Keratinocyte (primary cell): ENCODE results near the gene PSMB1. TPM values are rescaled to one million over a fixed set of nuclear protein-coding genes. Genes with fewer than 3 reads are reported as not detected.

ENCODE experiments used
- DNase-seq: peaks from one replicate; pipeline ENCODE4 v3.0.0-alpha.2; 2011; ENCODE audit warnings: low read depth, missing footprints, low spot score
- FAIRE-seq: peaks from 2 replicates; lab custom pipeline; 2011; peaks lifted over from hg19 to GRCh38; lab: Jason Lieb, UNC
- H2AFZ ChIP-seq: 2 replicates; pipeline ENCODE4 v1.6.0; 2012; ENCODE audit warnings: low read length, control low read depth, inconsistent platforms; ENCODE audit not compliant: control insufficient read depth
- H3K27ac ChIP-seq: 2 replicates; pipeline ENCODE4 v1.5.1; 2011; ENCODE audit warnings: low read length; ENCODE audit not compliant: control insufficient read depth, insufficient read depth
- H3K27me3 ChIP-seq: 3 replicates; pipeline ENCODE4 v1.6.0; 2011; ENCODE audit warnings: low read length; ENCODE audit not compliant: control insufficient read depth, insufficient read depth; ENCODE audit errors: extremely low read depth
- H3K36me3 ChIP-seq, 2 experiments: 2 replicates in 1 of 2; 3 replicates in 1 of 2; pipeline ENCODE4 v1.5.1; 2011; ENCODE audit warnings: low read length in 2 of 2, mild to moderate bottlenecking in 1 of 2; ENCODE audit not compliant: control insufficient read depth in 2 of 2, insufficient read depth in 2 of 2; ENCODE audit errors: extremely low read depth in 1 of 2
- H3K4me1 ChIP-seq: 3 replicates; pipeline ENCODE4 v1.5.1; 2011; ENCODE audit warnings: low read length; ENCODE audit not compliant: control insufficient read depth, insufficient read depth; ENCODE audit errors: extremely low read depth
- H3K4me2 ChIP-seq: 3 replicates; pipeline ENCODE4 v1.6.0; 2011; ENCODE audit warnings: low read depth, low read length; ENCODE audit not compliant: control insufficient read depth, insufficient read depth; ENCODE audit errors: extremely low read depth
- H3K4me3 ChIP-seq, 3 experiments: fragments of 200-600 bp in 1 of 3; sonication (generic) in 1 of 3; 2 replicates in 2 of 3; 3 replicates in 1 of 3; pipeline ENCODE4 v1.5.1; 2011 to 2016; ENCODE audit warnings: low read length in 3 of 3, mild to moderate bottlenecking in 3 of 3, control low read depth in 2 of 3, inconsistent platforms in 1 of 3, low read depth in 1 of 3, mixed read lengths in 1 of 3, mixed run types in 1 of 3, moderate library complexity in 1 of 3; ENCODE audit not compliant: control insufficient read depth in 2 of 3, insufficient read depth in 2 of 3; ENCODE audit errors: extremely low read depth in 1 of 3
- H3K79me2 ChIP-seq: 2 replicates; pipeline ENCODE4 v1.6.0; 2012; ENCODE audit warnings: low read length; ENCODE audit not compliant: control insufficient read depth, insufficient read depth
- H3K9ac ChIP-seq: 3 replicates; pipeline ENCODE4 v1.6.0; 2011; ENCODE audit warnings: low read length; ENCODE audit not compliant: control insufficient read depth, insufficient read depth; ENCODE audit errors: extremely low read depth
- H3K9me1 ChIP-seq: 3 replicates; pipeline ENCODE4 v1.6.0; 2011; ENCODE audit warnings: low read length; ENCODE audit not compliant: control insufficient read depth, insufficient read depth; ENCODE audit errors: extremely low read depth
- H3K9me3 ChIP-seq: 2 replicates; pipeline ENCODE4 v1.5.1; 2012; ENCODE audit warnings: low read depth, low read length; ENCODE audit not compliant: control insufficient read depth
- H4K20me1 ChIP-seq: 3 replicates; pipeline ENCODE4 v1.6.0; 2011; ENCODE audit warnings: low read length; ENCODE audit not compliant: control insufficient read depth, insufficient read depth; ENCODE audit errors: extremely low read depth
- EZH2 ChIP-seq: IDR thresholded peaks from one replicate; pipeline ENCODE4 v1.6.1; 2012; ENCODE audit warnings: inconsistent platforms, mild to moderate bottlenecking, low read length, moderate library complexity
- dilution Hi-C: fragments of 300-500 bp; cut with MboI; formaldehyde crosslinking; loops from one replicate; pipeline ENCODE4 v1.7.0; 2020; ENCODE audit warnings: low sequenced_read_pairs; ENCODE audit not compliant: extremely low pct_ligation_motif_present
- polyA plus RNA-seq, 5 experiments: library from polyadenylated mRNA; depleted of rRNA in 3 of 5; stranded (reverse) in 3 of 5; stranded (forward) in 1 of 5; unstranded in 1 of 5; fragments of >200 nt; gene quantifications; 1 replicate in 1 of 5; 2 replicates in 3 of 5; 3 replicates in 1 of 5; pipeline versions ENCODE4 v1.2.1 to v1.2.3, GENCODE V29; 2011 to 2012; ENCODE audit warnings: missing spikeins in 2 of 5, low read depth in 1 of 5, low replicate concordance in 1 of 5
- TF ChIP-seq, protein P1 (sequence below), 3 experiments: IDR thresholded peaks in 1 of 3; conservative IDR thresholded peaks in 1 of 3; optimal IDR thresholded peaks in 1 of 3; 2 replicates in 2 of 3; 3 replicates in 1 of 3; pipeline versions ENCODE3 to v1.5.1; 2011; ENCODE audit warnings: low read length in 3 of 3, mild to moderate bottlenecking in 3 of 3, moderate library complexity in 2 of 3, control low read depth in 1 of 3, inconsistent platforms in 1 of 3; ENCODE audit not compliant: insufficient read depth in 2 of 3; ENCODE audit errors: extremely low read depth in 1 of 3

The PSMB1 gene
- polyA plus RNA-seq, 1 donor (not counting 4 experiments of a cell fraction or from before 2014, with no cell fraction given): 430 TPM

DNA sequence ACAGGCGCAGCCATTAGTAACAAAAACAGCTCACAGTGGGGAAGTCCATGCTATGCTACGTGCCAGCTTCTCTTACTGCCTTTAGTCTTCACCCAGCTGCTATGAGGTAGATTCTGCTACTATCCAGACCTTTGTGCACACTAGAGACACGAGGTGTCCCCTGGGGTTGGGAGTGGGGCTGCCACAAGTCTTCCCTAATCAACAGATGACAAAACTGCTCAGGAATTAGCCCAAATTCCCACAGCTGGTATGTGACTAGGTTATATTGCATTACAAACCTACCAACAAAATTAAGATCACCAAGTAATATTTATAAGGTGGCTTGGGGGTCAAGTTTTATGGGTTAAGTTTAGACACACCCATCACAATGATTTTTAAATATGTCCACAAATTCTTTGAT, 63.3 kb downstream of the PSMB1 start:
- Histone ChIP-seq H3K4me3 (no peak overlapping the region), H3K27ac (no peak overlapping the region), H2AFZ (no peak overlapping the region), H3K4me2 (no peak overlapping the region), H3K9me3 (no peaks in the 10 kb centered on the region), H3K4me1 (no peaks in the 10 kb centered on the region), H3K9ac (no peak overlapping the region), H4K20me1 (no peaks in the 10 kb centered on the region), H3K27me3 (no peaks in the 10 kb centered on the region), H3K79me2 (no peaks in the 10 kb centered on the region), H3K36me3 (no peaks in the 10 kb centered on the region), H3K9me1 (no peaks in the 10 kb centered on the region)
- DNase-seq: no peak
- dilution Hi-C loops: no loop called here
- no peak for FAIRE-seq
- TF ChIP-seq, protein P1, sequence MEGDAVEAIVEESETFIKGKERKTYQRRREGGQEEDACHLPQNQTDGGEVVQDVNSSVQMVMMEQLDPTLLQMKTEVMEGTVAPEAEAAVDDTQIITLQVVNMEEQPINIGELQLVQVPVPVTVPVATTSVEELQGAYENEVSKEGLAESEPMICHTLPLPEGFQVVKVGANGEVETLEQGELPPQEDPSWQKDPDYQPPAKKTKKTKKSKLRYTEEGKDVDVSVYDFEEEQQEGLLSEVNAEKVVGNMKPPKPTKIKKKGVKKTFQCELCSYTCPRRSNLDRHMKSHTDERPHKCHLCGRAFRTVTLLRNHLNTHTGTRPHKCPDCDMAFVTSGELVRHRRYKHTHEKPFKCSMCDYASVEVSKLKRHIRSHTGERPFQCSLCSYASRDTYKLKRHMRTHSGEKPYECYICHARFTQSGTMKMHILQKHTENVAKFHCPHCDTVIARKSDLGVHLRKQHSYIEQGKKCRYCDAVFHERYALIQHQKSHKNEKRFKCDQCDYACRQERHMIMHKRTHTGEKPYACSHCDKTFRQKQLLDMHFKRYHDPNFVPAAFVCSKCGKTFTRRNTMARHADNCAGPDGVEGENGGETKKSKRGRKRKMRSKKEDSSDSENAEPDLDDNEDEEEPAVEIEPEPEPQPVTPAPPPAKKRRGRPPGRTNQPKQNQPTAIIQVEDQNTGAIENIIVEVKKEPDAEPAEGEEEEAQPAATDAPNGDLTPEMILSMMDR (optimal IDR thresholded peaks at IDR 0.05 in 1 of 3, IDR thresholded peaks at IDR 0.05 in 1 of 3, conservative IDR thresholded peaks at IDR 0.05 in 1 of 3; ENCODE audit: extremely low read depth in 1 of 3, insufficient read depth in 2 of 3, low read length in 3 of 3): no peak
- TF ChIP-seq EZH2: no peak

DNA sequence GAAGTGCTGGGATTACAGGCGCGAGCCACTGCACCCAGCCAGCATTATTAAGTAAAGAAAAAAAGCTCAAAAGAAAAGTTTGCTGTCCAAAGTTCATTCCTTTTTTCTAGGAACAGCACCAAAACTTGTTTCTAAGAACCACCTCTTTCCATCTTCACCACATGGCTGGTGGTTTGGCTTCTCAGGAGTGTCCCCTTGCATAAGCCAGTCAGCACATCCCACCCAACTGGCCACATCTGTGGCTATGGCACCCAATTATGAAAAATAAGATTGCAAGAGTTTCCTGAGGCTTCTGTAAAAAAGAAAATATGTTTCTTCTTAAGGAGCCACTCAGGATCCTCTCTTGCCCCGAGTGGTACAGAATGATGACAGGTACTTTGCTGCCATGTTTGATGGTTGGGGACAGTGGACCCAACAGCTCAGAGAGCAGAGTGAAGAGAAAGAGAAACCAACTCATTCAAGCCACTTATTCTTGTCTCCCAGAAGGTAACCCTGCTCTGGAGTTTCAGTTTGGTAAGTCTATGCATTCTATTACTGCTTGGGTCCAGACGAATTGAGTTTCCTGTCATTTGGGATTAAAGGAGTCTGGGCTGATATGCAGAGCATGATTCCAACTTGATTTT, 65.3 kb downstream of the PSMB1 start:
- dilution Hi-C loops: no loop called here
- no peak for FAIRE-seq

More for the DNA sequence above, 65.3 kb downstream of the PSMB1 start:
- no peak overlapping the region for H3K4me2 ChIP-seq
- H2AFZ ChIP-seq: no peak overlapping the region
- H3K27ac ChIP-seq: no peak overlapping the region
- no peaks in the 10 kb centered on the region for H3K27me3 ChIP-seq
- H3K4me3 ChIP-seq: no peak overlapping the region
- H3K36me3 ChIP-seq: no peaks in the 10 kb centered on the region
- H3K9me1 ChIP-seq: no peaks in the 10 kb centered on the region
- no peaks in the 10 kb centered on the region for H3K79me2 ChIP-seq
- no peak overlapping the region for H3K9ac ChIP-seq
- H3K9me3 ChIP-seq: no peaks in the 10 kb centered on the region
- no peak for TF ChIP-seq EZH2
- TF ChIP-seq, protein P1 (optimal IDR thresholded peaks at IDR 0.05 in 1 of 3, IDR thresholded peaks at IDR 0.05 in 1 of 3, conservative IDR thresholded peaks at IDR 0.05 in 1 of 3; ENCODE audit: extremely low read depth in 1 of 3, insufficient read depth in 2 of 3, low read length in 3 of 3): no peak
- no peaks in the 10 kb centered on the region for H3K4me1 ChIP-seq
- no peak for DNase-seq
- H4K20me1 ChIP-seq: no peaks in the 10 kb centered on the region
